Measurements from ENCODE around the gene AGPAT1. TPM values are rescaled to one million over a fixed set of nuclear protein-coding genes. Genes with fewer than 3 reads are reported as not detected.
A peak's percentile ranks its signal among the peaks of the same experiment; 100 is the strongest.

Gene AGPAT1
- total and polyA plus RNA-seq, 2 of the 13 experiments (the other 11 are each of a cell fraction or from before 2014, with no cell fraction given), result 51.3 to 139 TPM

DNA sequence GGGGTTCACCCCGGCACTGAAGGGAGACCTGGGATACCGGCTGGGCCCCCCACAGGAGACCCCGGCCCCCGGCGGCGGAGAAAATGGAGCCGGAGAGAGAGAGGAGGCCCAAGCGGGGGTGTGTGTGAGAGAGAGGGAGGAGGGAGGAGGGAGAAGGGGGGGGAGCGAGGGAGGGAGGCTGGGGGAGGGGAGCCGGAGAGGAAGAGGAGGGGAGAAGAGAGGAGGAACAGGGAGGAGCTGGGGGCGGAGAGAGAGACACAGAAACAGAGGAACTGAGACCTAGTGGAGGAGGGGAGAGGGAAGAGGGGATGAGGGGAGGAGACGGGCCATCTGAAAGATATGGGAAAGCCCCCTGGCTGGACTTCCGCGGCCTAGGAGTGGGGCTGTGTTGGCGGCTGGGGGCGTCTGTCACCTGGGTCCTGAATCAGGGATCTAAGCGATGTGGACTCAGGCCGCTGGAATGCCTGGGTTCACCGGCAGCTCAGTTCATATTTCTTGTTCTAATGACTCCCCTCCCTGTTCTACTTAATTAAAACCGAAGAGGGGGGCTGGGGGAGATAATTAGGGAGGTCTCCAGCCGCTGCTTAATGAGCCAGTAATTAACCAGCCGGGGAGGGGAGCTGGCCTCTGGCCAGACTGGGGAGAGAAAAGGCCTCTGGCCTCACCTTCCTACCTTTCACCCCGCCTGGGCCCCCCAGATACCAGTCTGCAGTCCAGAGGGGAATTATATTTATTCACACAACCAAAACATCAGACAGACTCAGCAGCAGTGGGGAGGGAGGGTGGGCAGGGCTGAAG is 14.4 kb upstream of the AGPAT1 start, which contains the start of gene PBX2 (continued):
- TF ChIP-seq, protein P1, sequence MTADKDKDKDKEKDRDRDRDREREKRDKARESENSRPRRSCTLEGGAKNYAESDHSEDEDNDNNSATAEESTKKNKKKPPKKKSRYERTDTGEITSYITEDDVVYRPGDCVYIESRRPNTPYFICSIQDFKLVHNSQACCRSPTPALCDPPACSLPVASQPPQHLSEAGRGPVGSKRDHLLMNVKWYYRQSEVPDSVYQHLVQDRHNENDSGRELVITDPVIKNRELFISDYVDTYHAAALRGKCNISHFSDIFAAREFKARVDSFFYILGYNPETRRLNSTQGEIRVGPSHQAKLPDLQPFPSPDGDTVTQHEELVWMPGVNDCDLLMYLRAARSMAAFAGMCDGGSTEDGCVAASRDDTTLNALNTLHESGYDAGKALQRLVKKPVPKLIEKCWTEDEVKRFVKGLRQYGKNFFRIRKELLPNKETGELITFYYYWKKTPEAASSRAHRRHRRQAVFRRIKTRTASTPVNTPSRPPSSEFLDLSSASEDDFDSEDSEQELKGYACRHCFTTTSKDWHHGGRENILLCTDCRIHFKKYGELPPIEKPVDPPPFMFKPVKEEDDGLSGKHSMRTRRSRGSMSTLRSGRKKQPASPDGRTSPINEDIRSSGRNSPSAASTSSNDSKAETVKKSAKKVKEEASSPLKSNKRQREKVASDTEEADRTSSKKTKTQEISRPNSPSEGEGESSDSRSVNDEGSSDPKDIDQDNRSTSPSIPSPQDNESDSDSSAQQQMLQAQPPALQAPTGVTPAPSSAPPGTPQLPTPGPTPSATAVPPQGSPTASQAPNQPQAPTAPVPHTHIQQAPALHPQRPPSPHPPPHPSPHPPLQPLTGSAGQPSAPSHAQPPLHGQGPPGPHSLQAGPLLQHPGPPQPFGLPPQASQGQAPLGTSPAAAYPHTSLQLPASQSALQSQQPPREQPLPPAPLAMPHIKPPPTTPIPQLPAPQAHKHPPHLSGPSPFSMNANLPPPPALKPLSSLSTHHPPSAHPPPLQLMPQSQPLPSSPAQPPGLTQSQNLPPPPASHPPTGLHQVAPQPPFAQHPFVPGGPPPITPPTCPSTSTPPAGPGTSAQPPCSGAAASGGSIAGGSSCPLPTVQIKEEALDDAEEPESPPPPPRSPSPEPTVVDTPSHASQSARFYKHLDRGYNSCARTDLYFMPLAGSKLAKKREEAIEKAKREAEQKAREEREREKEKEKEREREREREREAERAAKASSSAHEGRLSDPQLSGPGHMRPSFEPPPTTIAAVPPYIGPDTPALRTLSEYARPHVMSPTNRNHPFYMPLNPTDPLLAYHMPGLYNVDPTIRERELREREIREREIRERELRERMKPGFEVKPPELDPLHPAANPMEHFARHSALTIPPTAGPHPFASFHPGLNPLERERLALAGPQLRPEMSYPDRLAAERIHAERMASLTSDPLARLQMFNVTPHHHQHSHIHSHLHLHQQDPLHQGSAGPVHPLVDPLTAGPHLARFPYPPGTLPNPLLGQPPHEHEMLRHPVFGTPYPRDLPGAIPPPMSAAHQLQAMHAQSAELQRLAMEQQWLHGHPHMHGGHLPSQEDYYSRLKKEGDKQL (CRISPR knock-in tag; IDR thresholded peaks at IDR 0.05; ENCODE audit: low read depth), result no peak
- TF ChIP-seq, protein P2, sequence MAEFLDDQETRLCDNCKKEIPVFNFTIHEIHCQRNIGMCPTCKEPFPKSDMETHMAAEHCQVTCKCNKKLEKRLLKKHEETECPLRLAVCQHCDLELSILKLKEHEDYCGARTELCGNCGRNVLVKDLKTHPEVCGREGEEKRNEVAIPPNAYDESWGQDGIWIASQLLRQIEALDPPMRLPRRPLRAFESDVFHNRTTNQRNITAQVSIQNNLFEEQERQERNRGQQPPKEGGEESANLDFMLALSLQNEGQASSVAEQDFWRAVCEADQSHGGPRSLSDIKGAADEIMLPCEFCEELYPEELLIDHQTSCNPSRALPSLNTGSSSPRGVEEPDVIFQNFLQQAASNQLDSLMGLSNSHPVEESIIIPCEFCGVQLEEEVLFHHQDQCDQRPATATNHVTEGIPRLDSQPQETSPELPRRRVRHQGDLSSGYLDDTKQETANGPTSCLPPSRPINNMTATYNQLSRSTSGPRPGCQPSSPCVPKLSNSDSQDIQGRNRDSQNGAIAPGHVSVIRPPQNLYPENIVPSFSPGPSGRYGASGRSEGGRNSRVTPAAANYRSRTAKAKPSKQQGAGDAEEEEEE (CRISPR knock-in tag; IDR thresholded peaks at IDR 0.05; ENCODE audit: borderline replicate concordance), result no peak
- no peak for TF ChIP-seq ZNF44 (CRISPR knock-in tag; IDR thresholded peaks at IDR 0.05)
- TF ChIP-seq IRF2 (CRISPR knock-in tag; IDR thresholded peaks at IDR 0.05), result 0 out of 2 replicates have a peak, but pooled peaks have one; percentile 1
- no peak; the same call in 1 of the 2 replicates for TF ChIP-seq HMG20B (CRISPR knock-in tag; conservative IDR thresholded peaks at IDR 0.05)
- TF ChIP-seq ZNF746 (CRISPR knock-in tag; IDR thresholded peaks at IDR 0.05), result peak; percentile 94
- no peak for TF ChIP-seq MED1 (CRISPR knock-in tag; IDR thresholded peaks at IDR 0.05)
- TF ChIP-seq, protein P3, sequence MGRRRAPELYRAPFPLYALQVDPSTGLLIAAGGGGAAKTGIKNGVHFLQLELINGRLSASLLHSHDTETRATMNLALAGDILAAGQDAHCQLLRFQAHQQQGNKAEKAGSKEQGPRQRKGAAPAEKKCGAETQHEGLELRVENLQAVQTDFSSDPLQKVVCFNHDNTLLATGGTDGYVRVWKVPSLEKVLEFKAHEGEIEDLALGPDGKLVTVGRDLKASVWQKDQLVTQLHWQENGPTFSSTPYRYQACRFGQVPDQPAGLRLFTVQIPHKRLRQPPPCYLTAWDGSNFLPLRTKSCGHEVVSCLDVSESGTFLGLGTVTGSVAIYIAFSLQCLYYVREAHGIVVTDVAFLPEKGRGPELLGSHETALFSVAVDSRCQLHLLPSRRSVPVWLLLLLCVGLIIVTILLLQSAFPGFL (CRISPR knock-in tag; IDR thresholded peaks at IDR 0.05), result no peak
- no peak for TF ChIP-seq AGO2 (optimal IDR thresholded peaks at IDR 0.05; ENCODE audit: low read depth, low read length)
- no peak for TF ChIP-seq SOX13 (IDR thresholded peaks at IDR 0.05)
- no peak for TF ChIP-seq SOX13 (CRISPR knock-in tag; conservative IDR thresholded peaks at IDR 0.05 in 1 of 2, IDR thresholded peaks at IDR 0.05 in 1 of 2)
- TF ChIP-seq ZNF383 (CRISPR knock-in tag; IDR thresholded peaks at IDR 0.05; ENCODE audit: borderline replicate concordance), result 0 out of 2 replicates have a peak, but pooled peaks have one; percentile 32
- no peak for TF ChIP-seq ZNF883 (CRISPR knock-in tag; IDR thresholded peaks at IDR 0.05; ENCODE audit: not compliant biosample characterization)
- 0 out of 2 replicates have a peak, but pooled peaks have one; percentile 29 for TF ChIP-seq ZKSCAN8 (CRISPR knock-in tag; IDR thresholded peaks at IDR 0.05; ENCODE audit: borderline replicate concordance)
- no peak for TF ChIP-seq SIN3B (IDR thresholded peaks at IDR 0.05; ENCODE audit: low read length)
- TF ChIP-seq, protein P4, sequence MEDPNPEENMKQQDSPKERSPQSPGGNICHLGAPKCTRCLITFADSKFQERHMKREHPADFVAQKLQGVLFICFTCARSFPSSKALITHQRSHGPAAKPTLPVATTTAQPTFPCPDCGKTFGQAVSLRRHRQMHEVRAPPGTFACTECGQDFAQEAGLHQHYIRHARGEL (CRISPR knock-in tag; IDR thresholded peaks at IDR 0.05), result no peak
- TF ChIP-seq, protein P5, sequence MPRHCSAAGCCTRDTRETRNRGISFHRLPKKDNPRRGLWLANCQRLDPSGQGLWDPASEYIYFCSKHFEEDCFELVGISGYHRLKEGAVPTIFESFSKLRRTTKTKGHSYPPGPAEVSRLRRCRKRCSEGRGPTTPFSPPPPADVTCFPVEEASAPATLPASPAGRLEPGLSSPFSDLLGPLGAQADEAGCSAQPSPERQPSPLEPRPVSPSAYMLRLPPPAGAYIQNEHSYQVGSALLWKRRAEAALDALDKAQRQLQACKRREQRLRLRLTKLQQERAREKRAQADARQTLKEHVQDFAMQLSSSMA (CRISPR knock-in tag; IDR thresholded peaks at IDR 0.05), result peak; percentile 59; the same call in 1 of the 2 replicates
- TF ChIP-seq EZH2 (conservative IDR thresholded peaks at IDR 0.05; ENCODE audit: low read depth, low read length), result no peak
